ENCODE measurements around the gene CBX7. TPM values are rescaled to one million over a fixed set of nuclear protein-coding genes. Genes with fewer than 3 reads are reported as not detected.

Gene CBX7
- total and polyA plus RNA-seq, 7 donors = 12.2 to 52.9 (median 38.8) TPM

- ATAC-seq = no peak
- no peak for TF ChIP-seq CTCF (IDR thresholded peaks at IDR 0.05)
- H3K27me3 ChIP-seq (ENCODE audit: insufficient read depth in 3 of 3, low read length in 2 of 3) = peaks cover 0 to 16% (median 2%) of the 10 kb centered on the region in 3 donors
- DNase-seq = peak in 1 of 2 donors; percentile 32
- H3K9me3 ChIP-seq = no peaks in the 10 kb centered on the region
- intact Hi-C loops (cut with DNase I) = no loop called here
- H3K36me3 ChIP-seq (ENCODE audit: insufficient read depth in 1 of 2, low read depth in 1 of 2) = no peaks in the 10 kb centered on the region
- 83 to 92% (median 87%) methylated on average over 14 of the region's 14 CpGs for WGBS, 3 donors
- no peak overlapping the region for H3K4me3 ChIP-seq
- H3K27ac ChIP-seq = no peak overlapping the region
- H3K4me1 ChIP-seq = no peaks in the 10 kb centered on the region
Measured at GRCh38 chr22:39094717-39095389, 57.6 kb downstream of the CBX7 start.

DNA sequence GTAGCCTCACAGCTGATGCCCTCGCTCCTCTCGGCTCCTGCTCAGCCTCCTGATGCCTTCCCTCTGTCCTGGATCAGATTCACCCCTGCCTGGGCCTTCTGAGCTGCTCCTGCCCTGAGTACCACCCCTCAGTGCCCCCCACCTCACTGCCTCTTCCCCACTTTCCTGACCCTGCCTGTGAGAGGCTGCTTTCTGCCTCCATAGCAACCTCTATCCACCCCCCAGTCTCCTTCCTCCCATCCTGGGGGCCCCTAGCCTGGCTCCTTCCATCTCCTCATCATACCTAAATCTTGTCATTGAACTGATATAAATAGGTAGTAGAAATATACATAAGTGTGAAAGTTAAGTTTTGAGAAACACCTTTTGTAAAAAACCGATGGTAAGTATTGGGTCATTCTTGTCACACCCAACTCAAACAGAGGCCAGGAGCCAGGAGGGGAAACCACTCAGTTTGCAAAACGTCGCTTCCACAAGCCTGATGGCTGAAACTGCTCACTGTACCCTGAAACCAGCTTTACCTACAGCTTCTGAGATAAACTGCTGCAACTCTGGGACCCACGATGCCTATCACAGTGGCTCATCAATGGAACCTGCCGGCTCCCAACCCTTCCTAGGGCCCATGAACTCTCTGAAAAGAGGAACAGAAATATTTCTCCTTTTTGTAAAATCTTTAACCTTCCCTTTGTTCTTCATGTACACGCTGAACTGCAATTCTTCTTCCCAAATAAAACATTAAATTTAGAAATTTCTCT is 60.2 kb downstream of the CBX7 start:
- WGBS, 3 donors = 64 to 71% (median 66%) methylated on average over 8 of the region's 8 CpGs
- DNase-seq = peak in 1 of 2 donors; percentile 23

GRCh38 chr22:39091126-39092081 is 61.1 kb downstream of the CBX7 start:
- no peak overlapping the region for H3K27ac ChIP-seq
- H3K4me3 ChIP-seq = no peak overlapping the region
- no peaks in the 10 kb centered on the region for H3K9me3 ChIP-seq
- TF ChIP-seq CTCF (IDR thresholded peaks at IDR 0.05) = no peak
- H3K4me1 ChIP-seq = no peaks in the 10 kb centered on the region
- WGBS, 3 donors = 74 to 80% (median 75%) methylated on average over 23 of the region's 23 CpGs
- DNase-seq = peak in 1 of 2 donors; percentile 42
- no peaks in the 10 kb centered on the region for H3K36me3 ChIP-seq (ENCODE audit: insufficient read depth in 1 of 2, low read depth in 1 of 2)
- intact Hi-C loops (cut with DNase I) = no loop called here
- peaks cover 0 to 15% (median 2%) of the 10 kb centered on the region in 3 donors for H3K27me3 ChIP-seq (ENCODE audit: insufficient read depth in 3 of 3, low read length in 2 of 3)
- ATAC-seq = no peak

More for the DNA sequence above, 60.2 kb downstream of the CBX7 start:
- Histone ChIP-seq H3K4me3 (no peak overlapping the region), H3K4me1 (no peaks in the 10 kb centered on the region), H3K27me3 (ENCODE audit: insufficient read depth in 3 of 3, low read length in 2 of 3) (peaks cover 0 to 15% (median 2%) of the 10 kb centered on the region in 3 donors), H3K27ac (no peak overlapping the region), H3K36me3 (ENCODE audit: insufficient read depth in 1 of 2, low read depth in 1 of 2) (no peaks in the 10 kb centered on the region), H3K9me3 (no peaks in the 10 kb centered on the region)
- intact Hi-C loops (cut with DNase I) = no loop called here
- no peak for ATAC-seq
- no peak for TF ChIP-seq CTCF (IDR thresholded peaks at IDR 0.05)

DNA sequence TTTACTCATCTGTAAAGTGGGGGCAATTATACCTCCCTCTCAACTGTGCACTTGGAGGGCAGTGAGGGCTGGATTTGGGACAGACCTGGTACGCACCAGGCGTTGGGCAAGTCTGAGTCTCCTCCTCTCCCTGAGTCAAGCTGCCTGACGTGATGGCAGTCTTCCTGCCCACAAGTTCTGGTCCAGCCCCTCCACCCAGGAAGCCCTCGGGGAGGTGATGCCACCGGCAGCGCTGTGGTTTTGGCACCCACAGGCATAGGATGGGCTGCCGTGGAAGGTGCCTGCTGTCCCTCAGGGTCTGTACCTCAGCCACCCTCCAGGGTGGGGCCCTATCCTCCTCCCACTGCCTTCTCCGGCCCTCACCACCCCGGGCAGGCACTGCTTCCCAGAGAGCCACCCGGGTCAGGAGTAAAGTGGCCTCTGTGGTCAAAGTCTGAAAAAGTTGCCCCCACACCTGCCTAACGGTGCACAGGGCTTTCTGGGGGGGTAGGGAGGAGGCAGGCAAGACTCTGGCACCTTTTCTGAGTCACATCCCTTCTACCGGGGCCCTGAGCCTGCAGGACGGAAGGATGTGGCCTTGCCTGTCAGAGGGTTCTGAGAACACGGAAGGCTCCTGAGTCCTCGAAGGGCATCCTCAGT is 61.9 kb downstream of the CBX7 start:
- H3K4me3 ChIP-seq = no peak overlapping the region
- no peak for TF ChIP-seq CTCF (IDR thresholded peaks at IDR 0.05)
- no peaks in the 10 kb centered on the region for H3K4me1 ChIP-seq
- H3K27me3 ChIP-seq (ENCODE audit: insufficient read depth in 3 of 3, low read length in 2 of 3) = peaks cover 0 to 15% (median 2%) of the 10 kb centered on the region in 3 donors
- no peaks in the 10 kb centered on the region for H3K9me3 ChIP-seq
- no peak overlapping the region for H3K27ac ChIP-seq
- intact Hi-C loops (cut with DNase I) = no loop called here
- ATAC-seq (peak in 2 of 4 donors; percentile 21 to 35), DNase-seq (peak; percentile 29 to 56)
- H3K36me3 ChIP-seq (ENCODE audit: insufficient read depth in 1 of 2, low read depth in 1 of 2) = no peaks in the 10 kb centered on the region
- 68 to 76% (median 75%) methylated on average over 15 of the region's 15 CpGs for WGBS, 3 donors

All from psoas muscle (tissue), 8 donors.